SK-N-DZ (cell line): ENCODE data around the gene CGNL1.
A peak's percentile ranks its signal among the peaks of the same experiment; 100 is the strongest.

Source experiments
- DNase-seq: peaks from one replicate; pipeline ENCODE4 v3.0.0-alpha.2; 2015; ENCODE audit warnings: low spot score

The CGNL1 gene

GRCh38 chr15:57548351-57548750 is 172.0 kb downstream of the CGNL1 start:
- no peak for DNase-seq

GRCh38 chr15:57548835-57549234 is 172.5 kb downstream of the CGNL1 start:
- no peak for DNase-seq

DNA sequence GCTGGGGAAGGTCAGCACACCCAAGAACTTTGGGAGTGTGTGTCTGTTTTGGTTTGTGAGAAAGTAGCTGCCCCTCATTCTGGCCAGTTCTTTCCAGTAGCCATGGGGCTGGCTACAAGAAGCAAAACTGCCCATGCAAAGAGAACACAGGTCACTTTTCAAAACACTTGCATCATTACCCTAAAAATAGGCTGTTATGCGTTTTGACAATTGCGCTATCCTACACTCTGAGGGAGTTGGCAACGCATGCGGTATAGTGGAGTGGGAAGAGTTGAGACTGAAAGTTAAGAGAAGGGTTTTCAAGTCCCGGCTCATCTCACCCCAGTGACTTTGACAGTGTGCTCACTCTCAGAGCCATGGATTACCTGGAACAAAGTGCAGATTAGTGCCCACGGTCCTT is 173.6 kb downstream of the CGNL1 start:
- DNase-seq: no peak

DNA sequence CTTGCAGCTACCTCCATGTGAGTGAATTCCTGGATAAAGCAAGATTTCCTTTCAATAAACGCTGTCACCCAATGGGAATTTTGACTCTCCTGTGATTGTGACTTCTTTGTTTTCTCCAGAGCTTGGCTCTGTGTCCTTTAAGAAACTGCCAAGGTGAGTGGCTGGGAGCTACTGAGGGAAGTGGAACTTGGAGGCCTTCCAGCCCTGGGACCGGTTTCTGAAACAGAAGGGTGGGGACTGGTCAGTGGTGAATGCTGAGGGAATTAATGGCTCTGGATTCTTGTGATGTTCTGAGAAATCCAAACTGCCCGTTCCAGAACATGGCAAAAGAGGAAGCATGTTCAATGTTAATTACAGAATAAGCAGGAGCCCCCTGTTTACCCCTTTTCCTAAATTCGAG is 174.3 kb downstream of the CGNL1 start:
- DNase-seq: no peak

DNA sequence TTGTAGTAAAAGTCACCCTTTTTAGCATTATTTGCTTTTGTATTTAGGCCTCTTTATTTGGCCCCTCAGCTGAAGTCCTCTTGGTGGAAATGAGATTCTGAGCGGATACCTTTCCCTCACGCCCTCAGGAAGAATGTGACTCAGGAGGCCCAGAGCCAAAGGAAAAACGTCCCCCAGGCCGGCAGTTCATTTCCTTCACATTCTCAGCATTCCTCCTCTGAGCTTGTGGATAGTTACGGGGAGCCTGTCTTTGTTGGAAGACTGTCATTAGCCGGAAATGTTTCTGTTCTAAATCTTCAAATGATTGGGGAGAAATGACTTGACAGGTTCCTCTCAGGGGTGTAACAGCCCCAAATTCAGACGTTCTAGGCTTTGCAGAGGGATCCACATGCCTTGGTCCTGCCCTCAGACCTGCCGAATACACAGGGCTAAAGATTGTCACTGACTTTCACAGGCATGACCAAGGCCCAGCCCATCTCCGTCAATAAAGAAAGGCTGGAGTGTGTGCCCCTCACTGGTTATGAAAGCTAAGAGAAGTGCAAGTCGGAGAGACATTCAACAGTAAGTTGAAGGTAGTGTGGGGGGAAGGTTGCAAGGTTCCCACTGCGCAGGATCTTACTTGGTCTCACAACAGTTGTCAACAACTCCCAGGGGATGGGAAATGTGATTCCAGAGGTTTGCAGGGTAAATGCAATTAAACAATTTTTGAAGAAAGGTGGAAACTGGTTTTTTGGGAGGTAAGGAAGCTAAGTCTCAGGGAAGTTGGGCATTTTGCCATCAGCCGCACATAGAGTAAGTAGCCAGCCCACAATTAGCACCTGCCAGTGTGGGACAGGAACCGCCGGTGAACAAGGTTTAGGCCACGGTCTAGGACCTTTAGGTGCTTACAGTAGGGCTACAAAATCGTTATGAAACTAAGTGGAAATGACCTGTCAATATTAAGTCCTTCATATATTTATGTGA is 175.7 kb downstream of the CGNL1 start:
- no peak for DNase-seq

GRCh38 chr15:57552678-57553334 is 176.5 kb downstream of the CGNL1 start:
- peak; percentile 34 for DNase-seq

- peak; percentile 42 for DNase-seq
These were observed 177.2 kb downstream of the CGNL1 start for GRCh38 chr15:57553526-57553925.

DNA sequence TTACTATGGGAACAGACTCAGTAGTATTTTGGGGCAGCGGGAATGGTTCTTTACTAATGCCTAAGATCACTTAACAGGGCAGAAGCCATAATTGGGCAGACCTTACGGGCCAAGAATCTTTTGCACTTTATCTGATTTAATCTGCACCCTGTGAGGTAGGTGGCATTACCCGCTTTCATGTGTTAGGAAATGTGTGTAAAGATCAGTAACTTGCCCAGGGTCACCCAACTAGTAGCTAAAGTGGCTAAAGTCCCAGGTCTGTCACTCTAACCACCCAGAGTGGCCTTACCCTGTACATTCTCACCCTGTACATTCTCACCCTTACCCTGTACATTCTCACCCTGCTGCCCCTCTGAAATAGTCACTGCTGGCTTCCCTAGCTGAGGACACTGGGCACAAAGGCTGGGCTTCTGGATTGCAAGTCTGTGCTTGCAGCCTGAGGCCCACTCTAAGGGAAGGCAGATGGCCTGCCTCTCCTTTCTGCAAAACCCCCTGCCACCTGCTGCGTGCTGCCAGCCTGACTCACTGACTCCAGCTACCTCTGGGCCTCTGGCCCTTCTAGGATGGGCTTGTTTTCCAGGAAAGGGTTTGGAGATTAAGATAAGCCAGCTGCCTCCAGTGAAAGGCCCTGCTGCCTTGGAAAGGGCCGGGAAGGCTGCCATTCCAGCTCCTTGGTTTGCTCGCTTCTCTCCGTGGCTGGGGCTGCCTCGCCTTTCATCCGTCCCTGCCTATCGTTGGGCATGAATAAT is 177.9 kb downstream of the CGNL1 start:
- peak; percentile 54 for DNase-seq

- DNase-seq: no peak
These were observed 178.5 kb downstream of the CGNL1 start for GRCh38 chr15:57554812-57555179.

DNA sequence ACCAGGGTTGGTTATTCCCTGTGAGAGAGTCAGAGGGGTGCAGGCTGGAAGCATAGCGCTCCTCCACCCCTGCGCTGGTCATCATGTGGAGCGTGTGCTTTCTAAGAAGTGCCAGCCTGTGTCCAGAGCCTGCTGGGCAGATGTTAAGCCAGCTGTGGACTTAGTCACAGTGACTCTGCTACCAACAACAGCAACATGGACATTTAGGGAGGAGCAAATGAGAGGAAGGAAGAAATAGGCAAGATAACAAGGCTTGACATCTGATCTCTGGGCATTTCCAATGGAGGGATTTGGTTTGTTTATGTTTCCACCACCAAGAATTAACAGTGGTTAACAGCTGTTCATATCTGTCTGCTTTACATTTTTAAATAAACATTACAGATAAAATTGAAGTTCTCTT is 179.0 kb downstream of the CGNL1 start:
- no peak for DNase-seq

- no peak for DNase-seq
These were observed 179.7 kb downstream of the CGNL1 start for GRCh38 chr15:57556040-57556439.

DNA sequence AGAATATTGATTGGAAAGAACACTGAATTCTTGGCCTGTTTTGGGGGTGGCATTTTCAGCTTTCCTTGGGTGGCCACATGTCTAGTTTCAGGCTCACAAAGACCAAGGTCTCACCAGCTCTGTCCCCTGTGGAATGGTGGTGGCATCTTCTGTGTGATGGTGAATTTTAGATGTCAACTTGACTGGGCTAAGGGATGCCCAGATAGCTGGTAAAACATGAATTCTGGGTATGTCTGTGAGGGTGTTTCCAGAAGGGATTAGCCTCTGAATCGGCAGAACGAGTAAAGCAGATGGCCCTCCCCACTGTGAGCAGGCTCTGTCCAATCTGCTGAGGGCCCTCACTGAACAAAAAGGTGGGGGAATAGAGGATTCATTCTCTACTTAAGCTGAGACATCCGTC is 181.0 kb downstream of the CGNL1 start:
- DNase-seq: no peak

GRCh38 chr15:57557810-57558209 is 181.5 kb downstream of the CGNL1 start:
- DNase-seq: no peak

DNA sequence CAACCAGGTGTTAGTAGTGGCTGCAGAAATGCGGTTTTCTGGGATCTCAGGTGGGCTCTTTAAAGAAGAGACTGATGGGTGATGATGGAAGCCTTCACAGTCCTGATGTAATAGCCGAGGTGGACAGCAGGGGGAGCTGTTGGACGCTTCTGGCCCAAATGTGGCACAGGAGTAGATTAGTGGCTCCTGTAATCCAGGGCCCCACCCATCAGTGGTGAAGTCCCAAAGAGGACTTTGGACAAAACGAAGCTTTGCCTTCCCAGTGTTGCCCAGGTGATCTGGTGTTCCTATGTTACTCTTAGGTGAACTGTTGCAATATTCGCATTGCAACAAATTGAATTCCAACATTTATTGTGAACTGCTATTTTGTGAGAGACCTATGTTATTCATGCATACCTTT is 183.6 kb downstream of the CGNL1 start:
- peak; percentile 70 for DNase-seq

DNA sequence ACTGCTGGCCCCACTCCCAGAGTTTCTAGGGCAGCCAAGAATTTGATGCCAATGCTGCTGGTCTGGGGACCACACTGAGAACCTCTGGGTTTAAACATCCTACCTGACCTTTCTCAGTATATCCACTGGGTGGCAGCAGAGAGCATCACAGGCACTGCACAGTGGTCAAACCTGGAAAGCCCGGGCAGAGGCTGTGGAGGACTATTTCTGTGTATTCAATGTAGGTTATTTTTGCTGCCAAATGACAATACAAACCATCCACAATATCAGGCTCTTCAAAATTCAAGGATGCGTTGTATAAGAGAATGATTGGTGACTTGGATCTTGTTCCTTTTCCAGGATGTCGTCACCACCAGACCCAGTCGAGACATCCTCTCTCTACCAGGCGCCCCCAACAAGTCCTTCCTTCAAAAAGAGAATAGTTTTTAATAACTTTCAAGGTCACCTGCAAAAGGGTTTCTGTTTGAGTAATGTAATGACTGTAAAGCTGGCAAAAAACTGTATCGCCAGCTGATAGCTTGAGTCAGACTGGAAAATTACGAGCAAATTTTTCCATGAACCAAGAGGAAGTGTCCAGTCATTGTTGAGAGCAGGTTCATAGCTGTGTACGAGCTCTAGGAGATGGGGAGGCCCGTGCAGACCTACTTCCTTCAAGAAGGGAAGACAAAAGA is 184.9 kb downstream of the CGNL1 start:
- DNase-seq: peak; percentile 79

DNA sequence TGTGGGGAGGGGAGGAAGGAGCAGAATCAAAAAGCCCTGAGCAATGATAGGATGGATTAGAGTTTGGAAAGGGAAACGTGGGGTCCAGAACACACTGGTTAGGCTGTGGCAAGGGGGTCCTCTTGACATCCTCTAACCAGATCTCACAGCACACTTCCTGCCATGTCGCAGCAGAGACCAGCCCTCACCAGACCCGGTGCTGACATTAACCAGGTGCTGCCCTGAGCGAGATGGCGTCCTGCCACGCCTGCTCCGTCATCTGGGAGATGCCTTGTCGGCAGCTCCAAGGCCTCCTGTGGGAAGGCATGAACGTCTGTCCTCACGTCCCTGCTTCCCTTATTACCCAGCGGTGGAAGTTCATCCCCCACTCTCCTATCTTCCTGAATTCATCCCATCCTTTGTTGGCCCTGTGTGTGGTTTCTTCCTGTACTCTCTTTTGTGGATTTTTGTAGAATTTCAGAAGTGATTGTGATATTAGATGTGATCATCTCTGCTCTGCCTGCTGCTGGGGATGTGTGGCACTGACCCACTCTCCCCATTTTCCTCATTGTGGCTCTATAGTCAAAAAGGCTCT is 186.0 kb downstream of the CGNL1 start:
- peak; percentile 95 for DNase-seq

DNA sequence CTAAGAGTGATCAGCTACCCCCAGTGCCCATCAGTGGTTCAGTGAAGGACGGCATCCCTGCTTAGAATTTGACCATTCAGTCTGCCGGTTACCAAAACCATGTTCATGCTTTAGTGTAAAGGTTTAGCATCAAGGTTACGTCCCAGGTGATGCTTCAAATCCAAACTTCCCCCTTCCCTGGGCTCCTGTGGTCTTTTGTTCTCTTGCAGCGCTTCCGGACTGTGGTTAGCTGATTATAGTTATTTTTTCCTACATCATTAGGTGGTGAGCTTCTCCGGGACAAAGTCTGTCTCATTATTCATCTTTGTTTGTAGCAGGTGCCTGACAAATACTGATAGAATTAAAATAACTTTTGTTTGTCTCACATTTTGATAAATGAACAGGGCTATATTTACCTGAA is 187.1 kb downstream of the CGNL1 start:
- DNase-seq: no peak

DNA sequence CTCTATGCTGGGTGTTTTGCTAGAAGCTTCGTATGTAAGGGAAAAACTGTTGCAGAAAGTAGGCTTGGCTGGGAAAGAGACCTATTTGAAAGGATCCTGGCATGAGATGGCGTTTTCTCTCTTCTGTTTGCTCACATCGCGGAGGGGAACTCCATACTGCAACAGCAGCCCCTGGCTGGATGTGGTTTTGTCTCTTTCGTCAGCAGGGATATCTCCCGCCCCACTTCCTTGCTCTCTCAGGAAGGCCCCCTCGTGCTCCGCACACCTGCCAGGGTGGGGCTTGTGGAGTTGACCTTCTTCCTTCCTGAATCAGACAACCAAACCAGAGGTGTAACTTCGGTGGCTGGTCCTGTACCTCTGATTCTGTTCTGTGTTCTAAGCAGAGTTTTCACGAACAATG is 189.0 kb downstream of the CGNL1 start:
- DNase-seq: no peak

- DNase-seq: no peak
These were observed 190.5 kb downstream of the CGNL1 start for GRCh38 chr15:57566834-57567233.

DNA sequence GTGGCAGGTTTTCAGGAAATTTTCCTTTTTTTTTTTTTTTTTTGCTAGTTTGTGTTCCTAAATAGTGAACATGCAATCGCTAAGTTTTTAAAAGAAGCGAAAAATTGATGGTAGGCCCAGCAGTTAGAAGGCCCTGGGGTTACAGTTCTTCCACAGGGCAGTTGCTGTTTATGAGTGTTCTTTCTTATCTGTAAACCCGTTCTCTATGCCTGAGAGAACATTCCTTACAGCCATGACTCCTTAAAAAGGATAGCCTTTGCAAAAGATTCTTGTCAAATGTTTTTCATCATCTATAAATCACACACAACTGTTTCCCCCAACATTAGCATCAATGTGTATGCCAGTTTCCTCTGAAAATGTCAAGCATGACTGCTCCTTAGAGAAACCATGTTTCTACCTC is 191.6 kb downstream of the CGNL1 start:
- DNase-seq: no peak

GRCh38 chr15:57568299-57568698 is 192.0 kb downstream of the CGNL1 start:
- DNase-seq: no peak
